HCT116 (cell line): Measurements from ENCODE around the gene NR2F6.

Experiments
- CEBPB ChIP-seq: IDR thresholded peaks from 2 replicates; pipeline ENCODE4 v1.6.1; 2012; ENCODE audit warnings: low read depth
- JUND ChIP-seq: IDR thresholded peaks from 2 replicates; pipeline ENCODE4 v1.6.1; 2012
- POLR2A ChIP-seq: IDR thresholded peaks from 2 replicates; pipeline ENCODE4 v1.7.0; 2011; ENCODE audit warnings: borderline replicate concordance; ENCODE audit not compliant: insufficient read depth, insufficient read length; ENCODE audit errors: extremely low read depth
- POLR2AphosphoS5 ChIP-seq: IDR thresholded peaks from 2 replicates; pipeline ENCODE4 v1.6.1; 2011; ENCODE audit warnings: mild to moderate bottlenecking, low read depth, low read length, moderate library complexity
- ZFX ChIP-seq: fragments of 450-650 bp; IDR thresholded peaks from 2 replicates; pipeline ENCODE4 v1.6.1; 2017
- TF ChIP-seq, protein P1 (sequence below), 3 experiments: fragments of 200-600 bp in 1 of 3; sonication (generic) in 1 of 3; IDR thresholded peaks in 2 of 3; conservative IDR thresholded peaks in 1 of 3; 2 replicates each; pipeline ENCODE4 v1.5.1; 2012 to 2017; ENCODE audit warnings: low read depth in 2 of 3, low read length in 2 of 3, antibody characterized with exemption in 1 of 3, borderline replicate concordance in 1 of 3, control low read depth in 1 of 3, mild to moderate bottlenecking in 1 of 3, mixed read lengths in 1 of 3, mixed run types in 1 of 3, moderate library complexity in 1 of 3; ENCODE audit not compliant: insufficient read depth in 1 of 3
- TF ChIP-seq, protein P2 (sequence below): IDR thresholded peaks from 2 replicates; pipeline ENCODE4 v1.6.1; 2012; ENCODE audit warnings: low read depth

DNA sequence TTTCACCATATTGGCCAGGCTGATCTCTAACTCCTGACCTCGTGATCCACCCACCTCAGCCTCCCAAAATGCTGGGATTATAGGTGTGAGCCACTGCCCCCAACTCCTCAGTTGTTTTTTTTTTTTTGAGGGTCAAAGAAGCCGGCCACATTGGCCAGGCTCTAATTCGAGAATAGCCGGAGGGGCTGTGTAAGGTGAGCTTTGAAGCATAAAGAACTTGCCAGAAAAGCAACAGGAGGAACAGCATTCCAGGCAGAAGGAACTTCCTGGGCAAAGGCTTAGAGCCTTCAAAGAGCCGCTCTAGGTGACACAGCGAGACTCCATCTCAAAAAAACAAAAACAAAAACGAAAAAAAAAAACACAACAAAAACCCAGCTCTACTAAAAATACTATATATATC is 20.3 kb upstream of the NR2F6 start:
- no peak for TF ChIP-seq POLR2AphosphoS5
- no peak for TF ChIP-seq JUND
- no peak for TF ChIP-seq ZFX
- TF ChIP-seq CEBPB = no peak
- TF ChIP-seq, protein P1, sequence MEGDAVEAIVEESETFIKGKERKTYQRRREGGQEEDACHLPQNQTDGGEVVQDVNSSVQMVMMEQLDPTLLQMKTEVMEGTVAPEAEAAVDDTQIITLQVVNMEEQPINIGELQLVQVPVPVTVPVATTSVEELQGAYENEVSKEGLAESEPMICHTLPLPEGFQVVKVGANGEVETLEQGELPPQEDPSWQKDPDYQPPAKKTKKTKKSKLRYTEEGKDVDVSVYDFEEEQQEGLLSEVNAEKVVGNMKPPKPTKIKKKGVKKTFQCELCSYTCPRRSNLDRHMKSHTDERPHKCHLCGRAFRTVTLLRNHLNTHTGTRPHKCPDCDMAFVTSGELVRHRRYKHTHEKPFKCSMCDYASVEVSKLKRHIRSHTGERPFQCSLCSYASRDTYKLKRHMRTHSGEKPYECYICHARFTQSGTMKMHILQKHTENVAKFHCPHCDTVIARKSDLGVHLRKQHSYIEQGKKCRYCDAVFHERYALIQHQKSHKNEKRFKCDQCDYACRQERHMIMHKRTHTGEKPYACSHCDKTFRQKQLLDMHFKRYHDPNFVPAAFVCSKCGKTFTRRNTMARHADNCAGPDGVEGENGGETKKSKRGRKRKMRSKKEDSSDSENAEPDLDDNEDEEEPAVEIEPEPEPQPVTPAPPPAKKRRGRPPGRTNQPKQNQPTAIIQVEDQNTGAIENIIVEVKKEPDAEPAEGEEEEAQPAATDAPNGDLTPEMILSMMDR (IDR thresholded peaks at IDR 0.05 in 2 of 3, conservative IDR thresholded peaks at IDR 0.05 in 1 of 3; ENCODE audit: borderline replicate concordance in 1 of 3, insufficient read depth in 1 of 3, low read depth in 2 of 3, low read length in 2 of 3) = no peak
- TF ChIP-seq, protein P2, sequence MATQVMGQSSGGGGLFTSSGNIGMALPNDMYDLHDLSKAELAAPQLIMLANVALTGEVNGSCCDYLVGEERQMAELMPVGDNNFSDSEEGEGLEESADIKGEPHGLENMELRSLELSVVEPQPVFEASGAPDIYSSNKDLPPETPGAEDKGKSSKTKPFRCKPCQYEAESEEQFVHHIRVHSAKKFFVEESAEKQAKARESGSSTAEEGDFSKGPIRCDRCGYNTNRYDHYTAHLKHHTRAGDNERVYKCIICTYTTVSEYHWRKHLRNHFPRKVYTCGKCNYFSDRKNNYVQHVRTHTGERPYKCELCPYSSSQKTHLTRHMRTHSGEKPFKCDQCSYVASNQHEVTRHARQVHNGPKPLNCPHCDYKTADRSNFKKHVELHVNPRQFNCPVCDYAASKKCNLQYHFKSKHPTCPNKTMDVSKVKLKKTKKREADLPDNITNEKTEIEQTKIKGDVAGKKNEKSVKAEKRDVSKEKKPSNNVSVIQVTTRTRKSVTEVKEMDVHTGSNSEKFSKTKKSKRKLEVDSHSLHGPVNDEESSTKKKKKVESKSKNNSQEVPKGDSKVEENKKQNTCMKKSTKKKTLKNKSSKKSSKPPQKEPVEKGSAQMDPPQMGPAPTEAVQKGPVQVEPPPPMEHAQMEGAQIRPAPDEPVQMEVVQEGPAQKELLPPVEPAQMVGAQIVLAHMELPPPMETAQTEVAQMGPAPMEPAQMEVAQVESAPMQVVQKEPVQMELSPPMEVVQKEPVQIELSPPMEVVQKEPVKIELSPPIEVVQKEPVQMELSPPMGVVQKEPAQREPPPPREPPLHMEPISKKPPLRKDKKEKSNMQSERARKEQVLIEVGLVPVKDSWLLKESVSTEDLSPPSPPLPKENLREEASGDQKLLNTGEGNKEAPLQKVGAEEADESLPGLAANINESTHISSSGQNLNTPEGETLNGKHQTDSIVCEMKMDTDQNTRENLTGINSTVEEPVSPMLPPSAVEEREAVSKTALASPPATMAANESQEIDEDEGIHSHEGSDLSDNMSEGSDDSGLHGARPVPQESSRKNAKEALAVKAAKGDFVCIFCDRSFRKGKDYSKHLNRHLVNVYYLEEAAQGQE = no peak
- TF ChIP-seq POLR2A = no peak
